HCEC 1CT (cell line): Measurements from ENCODE around the gene CACNA1E.

Source experiments
- DNase-seq: peaks from one replicate; pipeline ENCODE4 v3.0.0-alpha.2; 2017

The CACNA1E gene

GRCh38 chr1:181714428-181714827 lies 231.1 kb downstream of the CACNA1E start:
- DNase-seq = no peak

- no peak for DNase-seq
Measured at GRCh38 chr1:181718034-181718433, 234.7 kb downstream of the CACNA1E start.

- no peak for DNase-seq
Measured at GRCh38 chr1:181726320-181727012, 243.1 kb downstream of the CACNA1E start.

- DNase-seq = no peak
Measured at GRCh38 chr1:181730606-181731005, 247.3 kb downstream of the CACNA1E start.

- no peak for DNase-seq
Measured at GRCh38 chr1:181732218-181732990, 249.1 kb downstream of the CACNA1E start.

- DNase-seq = no peak
Measured at GRCh38 chr1:181733486-181733885, 250.2 kb downstream of the CACNA1E start.

GRCh38 chr1:181737056-181737455 lies 253.7 kb downstream of the CACNA1E start:
- DNase-seq = no peak

- no peak for DNase-seq
Measured at GRCh38 chr1:181739214-181739613, 255.9 kb downstream of the CACNA1E start.

GRCh38 chr1:181742426-181742825 lies 259.1 kb downstream of the CACNA1E start:
- no peak for DNase-seq

GRCh38 chr1:181743878-181744312 lies 260.6 kb downstream of the CACNA1E start:
- DNase-seq = no peak

- no peak for DNase-seq
Measured at GRCh38 chr1:181746224-181746623, 262.9 kb downstream of the CACNA1E start.

GRCh38 chr1:181748013-181748412 lies 264.7 kb downstream of the CACNA1E start:
- DNase-seq = no peak

- no peak for DNase-seq
Measured at GRCh38 chr1:181754103-181754502, 270.8 kb downstream of the CACNA1E start.

- no peak for DNase-seq
Measured at GRCh38 chr1:181759481-181759880, 276.2 kb downstream of the CACNA1E start.

GRCh38 chr1:181763736-181764135 lies 280.4 kb downstream of the CACNA1E start:
- DNase-seq = no peak

GRCh38 chr1:181765451-181766026 lies 282.2 kb downstream of the CACNA1E start:
- no peak for DNase-seq

GRCh38 chr1:181767001-181767708 lies 283.8 kb downstream of the CACNA1E start:
- no peak for DNase-seq

- no peak for DNase-seq
Measured at GRCh38 chr1:181768211-181768929, 285.1 kb downstream of the CACNA1E start.

GRCh38 chr1:181768930-181769280 lies 285.6 kb downstream of the CACNA1E start:
- DNase-seq = no peak

- DNase-seq = no peak
Measured at GRCh38 chr1:181769846-181770245, 286.5 kb downstream of the CACNA1E start.

- DNase-seq = no peak
Measured at GRCh38 chr1:181772714-181773113, 289.4 kb downstream of the CACNA1E start.

- DNase-seq = no peak
Measured at GRCh38 chr1:181776044-181776443, 292.7 kb downstream of the CACNA1E start.

- DNase-seq = no peak
Measured at GRCh38 chr1:181777286-181777685, 294.0 kb downstream of the CACNA1E start.
